Measurements from ENCODE around the gene GMDS.
A peak's percentile ranks its signal among the peaks of the same experiment; 100 is the strongest.

Gene GMDS

GRCh38 chr6:2245103-2245876 lies at the start of gene GMDS:
TSS of gene GMDS (minus strand) at chr6:2245605.
- DNase-seq = peak; percentile 98

GRCh38 chr6:2285510-2285909 lies 40.1 kb upstream of the GMDS start:
- DNase-seq = no peak

GRCh38 chr6:2275892-2276242 lies 30.5 kb upstream of the GMDS start:
- no peak for DNase-seq

- DNase-seq = no peak
These were observed 29.8 kb upstream of the GMDS start for GRCh38 chr6:2274981-2275891.

GRCh38 chr6:2272696-2273095 lies 27.3 kb upstream of the GMDS start:
- DNase-seq = no peak

GRCh38 chr6:2270054-2270453 lies 24.6 kb upstream of the GMDS start:
- no peak for DNase-seq

GRCh38 chr6:2266841-2267240 lies 21.4 kb upstream of the GMDS start:
- no peak for DNase-seq

GRCh38 chr6:2266031-2266795 lies 20.8 kb upstream of the GMDS start:
- DNase-seq = no peak

- DNase-seq = no peak
These were observed 19.5 kb upstream of the GMDS start for GRCh38 chr6:2264932-2265331.

- no peak for DNase-seq
These were observed 18.5 kb upstream of the GMDS start for GRCh38 chr6:2263896-2264295.

GRCh38 chr6:2259574-2259973 lies 14.2 kb upstream of the GMDS start:
- no peak for DNase-seq

- no peak for DNase-seq
These were observed 13.6 kb upstream of the GMDS start for GRCh38 chr6:2259002-2259494.

- DNase-seq = no peak
These were observed 12.7 kb upstream of the GMDS start for GRCh38 chr6:2258112-2258511.

- no peak for DNase-seq
These were observed 12.0 kb upstream of the GMDS start for GRCh38 chr6:2257363-2257762.

- DNase-seq = no peak
These were observed 9.3 kb upstream of the GMDS start for GRCh38 chr6:2254747-2255146.

GRCh38 chr6:2249126-2249525 lies 3.7 kb upstream of the GMDS start:
- no peak for DNase-seq

- DNase-seq = no peak
These were observed 2.3 kb upstream of the GMDS start for GRCh38 chr6:2247664-2248063.

GRCh38 chr6:2245877-2246863 lies 765 bp upstream of the GMDS start:
- peak; percentile 64 for DNase-seq

- DNase-seq = no peak
These were observed 923 bp downstream of the GMDS start for GRCh38 chr6:2244261-2245102.

- DNase-seq = no peak
These were observed 3.1 kb downstream of the GMDS start for GRCh38 chr6:2242311-2242710.

- DNase-seq = no peak
These were observed 4.4 kb downstream of the GMDS start for GRCh38 chr6:2240961-2241360.

All from 8988T (cell line).